Measurements from ENCODE around the gene CCDC92.

The CCDC92 gene

DNA sequence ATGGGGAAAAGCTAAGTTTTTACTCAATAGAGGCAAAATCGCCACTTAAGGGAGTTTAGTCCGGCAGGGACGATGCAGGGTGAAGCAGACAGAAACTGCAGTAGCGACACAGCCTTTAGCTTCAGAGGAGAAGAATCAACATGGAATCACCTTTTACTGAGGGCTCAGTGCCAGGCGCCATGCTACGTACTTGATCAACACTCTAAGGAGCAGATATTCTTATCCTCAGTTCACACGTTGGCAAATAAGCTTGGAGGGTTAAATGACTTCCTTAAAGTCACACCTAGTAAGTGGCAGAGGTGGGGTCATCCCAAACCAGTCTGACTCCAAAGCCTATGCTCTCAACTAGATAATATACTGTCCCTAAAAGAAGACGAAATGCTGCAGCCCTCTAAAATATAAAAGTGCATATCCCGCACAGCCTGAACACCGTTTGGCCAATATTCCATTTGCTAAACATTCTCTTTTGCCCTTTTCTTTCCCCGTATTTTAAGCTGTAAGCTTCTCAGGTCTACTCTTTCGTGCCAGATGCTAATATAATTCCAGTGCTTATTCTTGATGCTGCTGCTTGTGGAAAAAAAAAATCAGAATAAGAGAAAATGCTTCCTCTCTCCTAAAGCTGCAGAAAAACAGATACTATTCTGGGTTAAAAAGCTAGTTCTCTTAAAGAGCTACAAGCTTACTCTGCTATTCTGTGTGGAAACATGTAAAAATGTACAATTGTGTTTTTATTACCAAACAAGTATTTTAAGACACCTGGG, 10.9 kb downstream of the CCDC92 start:
- in situ Hi-C loops (cut with MboI; ENCODE audit: low pct_unique_long_range_greater_than_20kb, low sequenced_read_pairs, unreplicated experiment): no loop called here
- TF ChIP-seq, protein P1, sequence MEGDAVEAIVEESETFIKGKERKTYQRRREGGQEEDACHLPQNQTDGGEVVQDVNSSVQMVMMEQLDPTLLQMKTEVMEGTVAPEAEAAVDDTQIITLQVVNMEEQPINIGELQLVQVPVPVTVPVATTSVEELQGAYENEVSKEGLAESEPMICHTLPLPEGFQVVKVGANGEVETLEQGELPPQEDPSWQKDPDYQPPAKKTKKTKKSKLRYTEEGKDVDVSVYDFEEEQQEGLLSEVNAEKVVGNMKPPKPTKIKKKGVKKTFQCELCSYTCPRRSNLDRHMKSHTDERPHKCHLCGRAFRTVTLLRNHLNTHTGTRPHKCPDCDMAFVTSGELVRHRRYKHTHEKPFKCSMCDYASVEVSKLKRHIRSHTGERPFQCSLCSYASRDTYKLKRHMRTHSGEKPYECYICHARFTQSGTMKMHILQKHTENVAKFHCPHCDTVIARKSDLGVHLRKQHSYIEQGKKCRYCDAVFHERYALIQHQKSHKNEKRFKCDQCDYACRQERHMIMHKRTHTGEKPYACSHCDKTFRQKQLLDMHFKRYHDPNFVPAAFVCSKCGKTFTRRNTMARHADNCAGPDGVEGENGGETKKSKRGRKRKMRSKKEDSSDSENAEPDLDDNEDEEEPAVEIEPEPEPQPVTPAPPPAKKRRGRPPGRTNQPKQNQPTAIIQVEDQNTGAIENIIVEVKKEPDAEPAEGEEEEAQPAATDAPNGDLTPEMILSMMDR (IDR thresholded peaks at IDR 0.05; ENCODE audit: extremely low read depth, insufficient read depth, missing control alignments): no peak
- DNase-seq (ENCODE audit: low spot score): no peak

DNA sequence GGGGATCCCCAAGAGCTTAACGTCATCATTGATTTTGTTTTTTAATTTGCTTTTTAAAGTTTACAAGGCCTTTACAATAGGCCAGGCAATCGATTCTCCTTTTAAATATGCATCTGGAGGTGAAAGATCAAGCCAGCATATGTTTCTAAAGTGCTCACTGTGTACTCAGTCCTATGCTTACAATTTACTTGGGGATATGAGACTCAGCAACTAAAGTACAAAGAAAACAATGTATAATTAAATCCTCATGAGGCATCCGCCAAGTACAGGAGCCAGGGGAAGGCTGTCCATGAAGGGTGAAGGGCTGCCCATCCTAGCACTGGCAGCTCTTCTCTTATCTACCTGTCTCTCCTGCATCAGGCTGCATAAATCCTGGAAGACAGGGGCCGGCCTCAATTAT, 11.8 kb downstream of the CCDC92 start:
- in situ Hi-C loops (cut with MboI; ENCODE audit: low pct_unique_long_range_greater_than_20kb, low sequenced_read_pairs, unreplicated experiment): no loop called here
- TF ChIP-seq, protein P1 (IDR thresholded peaks at IDR 0.05; ENCODE audit: extremely low read depth, insufficient read depth, missing control alignments): no peak
- no peak for DNase-seq (ENCODE audit: low spot score)

DNA sequence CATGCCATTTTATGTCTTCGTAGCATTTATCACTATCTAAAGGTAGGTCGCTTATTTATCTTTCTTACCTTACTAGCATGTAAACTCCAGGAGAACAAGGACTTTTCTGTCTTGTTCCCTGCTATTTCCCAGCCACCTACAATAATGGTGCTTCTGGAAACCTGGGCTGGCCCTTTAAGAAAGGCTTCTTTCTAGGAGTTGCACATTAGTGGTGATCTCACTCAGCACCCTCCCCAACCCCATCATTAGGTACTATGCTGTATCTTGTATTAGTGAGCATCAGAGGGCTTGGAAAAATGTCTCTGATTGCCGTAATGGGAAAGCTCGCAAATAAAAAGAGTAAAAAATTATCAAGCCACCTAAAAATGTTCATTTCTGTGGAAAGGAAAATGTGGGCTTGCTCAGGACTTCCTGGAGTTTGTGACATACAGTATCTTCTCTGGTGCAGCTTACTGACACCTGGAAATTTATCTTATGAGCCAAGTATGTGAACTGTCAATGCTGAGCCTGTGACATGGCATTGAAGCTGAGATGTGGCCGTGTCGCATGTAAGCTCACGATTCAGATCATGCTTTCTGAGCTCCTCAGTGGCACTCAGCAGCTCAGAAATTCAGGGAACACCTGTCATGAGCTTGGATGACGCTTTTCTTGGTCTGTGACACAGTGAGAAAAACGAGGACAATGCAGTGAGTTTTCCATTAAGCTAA, 12.4 kb downstream of the CCDC92 start:
- TF ChIP-seq, protein P1 (IDR thresholded peaks at IDR 0.05; ENCODE audit: extremely low read depth, insufficient read depth, missing control alignments): no peak
- no peak for DNase-seq (ENCODE audit: low spot score)
- in situ Hi-C loops (cut with MboI; ENCODE audit: low pct_unique_long_range_greater_than_20kb, low sequenced_read_pairs, unreplicated experiment): no loop called here

DNA sequence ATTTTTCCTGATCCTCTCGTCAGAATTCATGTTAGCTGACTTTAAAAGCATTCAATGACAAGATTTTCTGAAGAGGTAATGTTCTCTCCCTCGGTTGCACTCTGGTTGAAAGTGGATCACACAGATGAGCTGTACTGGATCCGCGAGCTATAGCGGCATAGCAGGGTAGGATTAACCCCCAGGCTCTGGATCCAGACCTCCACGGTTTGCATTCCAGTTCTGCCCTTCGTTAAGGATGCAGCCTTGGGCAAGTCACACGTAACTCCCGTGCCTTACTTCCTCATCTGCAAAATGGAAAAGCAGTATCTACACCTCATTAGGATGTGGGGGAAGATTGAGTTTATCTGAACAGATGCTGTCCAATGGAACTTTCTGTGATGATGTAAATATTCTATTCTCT, 13.8 kb downstream of the CCDC92 start:
- TF ChIP-seq, protein P1 (IDR thresholded peaks at IDR 0.05; ENCODE audit: extremely low read depth, insufficient read depth, missing control alignments): no peak
- in situ Hi-C loops (cut with MboI; ENCODE audit: low pct_unique_long_range_greater_than_20kb, low sequenced_read_pairs, unreplicated experiment): no loop called here
- no peak for DNase-seq (ENCODE audit: low spot score)

DNA sequence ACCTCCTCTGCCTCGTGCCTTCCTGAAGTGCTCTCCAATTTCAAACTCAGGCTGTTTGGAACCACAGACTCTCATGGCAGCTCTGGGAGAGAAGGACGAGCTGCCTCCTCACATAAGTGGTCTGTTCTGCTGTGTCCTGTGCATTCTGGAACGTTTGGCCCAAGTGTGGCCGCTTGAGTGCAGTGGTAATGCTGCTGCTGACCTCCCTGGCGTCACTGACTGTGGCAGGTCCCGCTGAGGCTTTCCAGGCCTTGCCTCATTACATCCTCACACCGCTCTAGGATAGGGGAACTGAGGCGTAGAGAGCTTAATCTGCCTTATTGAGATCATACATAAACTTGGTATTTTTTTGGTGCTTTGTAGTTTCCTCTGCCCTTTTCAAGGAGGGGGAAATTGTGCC, 14.2 kb downstream of the CCDC92 start:
- in situ Hi-C loops (cut with MboI; ENCODE audit: low pct_unique_long_range_greater_than_20kb, low sequenced_read_pairs, unreplicated experiment): no loop called here
- TF ChIP-seq, protein P1 (IDR thresholded peaks at IDR 0.05; ENCODE audit: extremely low read depth, insufficient read depth, missing control alignments): no peak
- no peak for DNase-seq (ENCODE audit: low spot score)

DNA sequence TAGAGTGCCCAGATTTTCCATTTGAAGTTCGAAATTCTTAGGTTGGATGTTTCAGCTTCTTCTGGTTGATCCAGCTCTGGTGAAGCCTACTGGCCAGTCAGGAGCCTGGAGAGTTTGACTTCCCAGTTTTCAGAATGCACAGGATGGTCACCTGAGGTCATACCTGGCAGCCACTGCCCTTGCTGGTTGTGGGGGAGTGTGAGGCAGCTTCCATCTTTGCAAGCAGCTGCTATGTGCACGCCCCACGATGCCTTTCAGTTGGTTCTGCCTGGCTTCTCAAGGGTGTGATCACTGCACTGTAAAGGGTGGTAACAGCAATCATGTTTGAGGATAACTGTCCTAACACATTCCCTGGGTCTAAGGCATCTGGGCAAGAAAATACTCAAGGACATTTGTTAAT, 15.4 kb downstream of the CCDC92 start:
- TF ChIP-seq, protein P1 (IDR thresholded peaks at IDR 0.05; ENCODE audit: extremely low read depth, insufficient read depth, missing control alignments): no peak
- DNase-seq (ENCODE audit: low spot score): no peak
- in situ Hi-C loops (cut with MboI; ENCODE audit: low pct_unique_long_range_greater_than_20kb, low sequenced_read_pairs, unreplicated experiment): no loop called here

Data from GM13977 (cell line).